OCI-LY1 (cell line): ENCODE results near the gene E2F6.

ENCODE experiments used
- H2AFZ ChIP-seq: fragments of 200-600 bp; sonication (generic), shearing (Covaris generic); 2 replicates; pipeline ENCODE4 v1.6.0; 2014; ENCODE audit warnings: antibody characterized with exemption, mild to moderate bottlenecking, low read length
- H3F3A ChIP-seq: fragments of 200-600 bp; sonication (generic), shearing (Covaris generic); 2 replicates; pipeline ENCODE4 v1.6.0; 2014; ENCODE audit warnings: mild to moderate bottlenecking, antibody characterized with exemption, low read length, moderate library complexity; ENCODE audit not compliant: insufficient read depth
- H3K27ac ChIP-seq: fragments of 200-600 bp; sonication (generic); 2 replicates; pipeline ENCODE4 v1.5.1; 2014; ENCODE audit warnings: low read length, mixed run types, mild to moderate bottlenecking, low read depth; ENCODE audit not compliant: poor library complexity, severe bottlenecking
- H3K27me3 ChIP-seq: fragments of 200-600 bp; sonication (generic); 2 replicates; pipeline ENCODE4 v1.6.0; 2014; ENCODE audit warnings: antibody characterized with exemption, mild to moderate bottlenecking, low read length, moderate library complexity; ENCODE audit not compliant: insufficient read depth
- H3K36me3 ChIP-seq: fragments of 200-600 bp; sonication (generic); 2 replicates; pipeline ENCODE4 v1.6.1; 2014; ENCODE audit warnings: mild to moderate bottlenecking, antibody characterized with exemption, low read length, moderate library complexity, mixed read lengths; ENCODE audit not compliant: insufficient read depth
- H3K4me1 ChIP-seq: fragments of 200-600 bp; sonication (generic); 2 replicates; pipeline ENCODE4 v1.5.1; 2014; ENCODE audit warnings: mild to moderate bottlenecking, low read length, moderate library complexity; ENCODE audit not compliant: insufficient read depth, severe bottlenecking
- H3K4me2 ChIP-seq: fragments of 200-600 bp; sonication (generic), shearing (Covaris generic); 2 replicates; pipeline ENCODE4 v1.6.1; 2014; ENCODE audit warnings: low read length
- H3K4me3 ChIP-seq: fragments of 200-600 bp; sonication (generic); 2 replicates; pipeline ENCODE4 v1.5.1; 2014; ENCODE audit warnings: low read length, low read depth, mild to moderate bottlenecking, mixed read lengths; ENCODE audit not compliant: poor library complexity, severe bottlenecking
- H3K79me2 ChIP-seq: fragments of 200-600 bp; shearing (Covaris generic); 2 replicates; pipeline ENCODE4 v1.6.1; 2016; ENCODE audit warnings: mixed run types, low read length, mixed read lengths; ENCODE audit not compliant: insufficient read depth
- H3K9ac ChIP-seq: fragments of 200-600 bp; sonication (generic), shearing (Covaris generic); 2 replicates; pipeline ENCODE4 v1.6.1; 2014; ENCODE audit warnings: mild to moderate bottlenecking, low read length, mixed read lengths
- H3K9me2 ChIP-seq: fragments of 200-600 bp; sonication (generic), shearing (Covaris generic); 2 replicates; pipeline ENCODE4 v1.6.1; 2014; ENCODE audit warnings: low read depth, mild to moderate bottlenecking, low read length, mixed read lengths
- H3K9me3 ChIP-seq: fragments of 200-600 bp; shearing (Covaris generic); 2 replicates; pipeline ENCODE4 v1.6.1; 2014; ENCODE audit warnings: low read length, mixed read lengths
- H4K20me1 ChIP-seq: fragments of 200-600 bp; sonication (generic), shearing (Covaris generic); 2 replicates; pipeline ENCODE4 v1.6.0; 2016; ENCODE audit warnings: mild to moderate bottlenecking, low read length; ENCODE audit not compliant: insufficient read depth
- CTCF ChIP-seq: fragments of 200-600 bp; sonication (generic), shearing (Covaris generic); IDR thresholded peaks from 2 replicates; pipeline ENCODE4 v1.5.1; 2017; ENCODE audit warnings: mild to moderate bottlenecking, antibody characterized with exemption, low read length, moderate library complexity, mixed read lengths
- EZH2 ChIP-seq: fragments of 200-600 bp; sonication (generic), shearing (Covaris generic); IDR thresholded peaks from 2 replicates; pipeline ENCODE4 v1.8.0; 2017; ENCODE audit warnings: borderline replicate concordance, mixed run types, mild to moderate bottlenecking, antibody characterized with exemption, low read length, moderate library complexity, mixed read lengths

E2F6 gene

GRCh38 chr2:11434443-11434842 lies 31.5 kb downstream of the E2F6 start:
- Histone ChIP-seq H4K20me1 (no peaks in the 10 kb centered on the region), H3K27me3 (no peaks in the 10 kb centered on the region), H2AFZ (no peak overlapping the region), H3K4me2 (no peak overlapping the region), H3K4me3 (no peak overlapping the region), H3K36me3 (0 out of 2 replicates have a peak, but pooled peaks cover 4% of the 10 kb centered on the region), H3K79me2 (no peaks in the 10 kb centered on the region), H3F3A (no peaks in the 10 kb centered on the region), H3K9me2 (no peaks in the 10 kb centered on the region), H3K4me1 (no peaks in the 10 kb centered on the region), H3K27ac (no peak overlapping the region), H3K9me3 (no peaks in the 10 kb centered on the region), H3K9ac (no peak overlapping the region)
- TF ChIP-seq CTCF = no peak
- no peak for TF ChIP-seq EZH2

GRCh38 chr2:11433822-11434221 lies 32.1 kb downstream of the E2F6 start:
- no peaks in the 10 kb centered on the region for H3F3A ChIP-seq
- TF ChIP-seq CTCF = no peak
- TF ChIP-seq EZH2 = no peak
- no peaks in the 10 kb centered on the region for H3K79me2 ChIP-seq
- no peaks in the 10 kb centered on the region for H3K9me2 ChIP-seq
- H3K9me3 ChIP-seq = no peaks in the 10 kb centered on the region
- no peak overlapping the region for H2AFZ ChIP-seq
- 0 out of 2 replicates have a peak, but pooled peaks cover 3% of the 10 kb centered on the region for H3K36me3 ChIP-seq
- no peak overlapping the region for H3K27ac ChIP-seq
- no peaks in the 10 kb centered on the region for H3K4me1 ChIP-seq
- H3K9ac ChIP-seq = no peak overlapping the region
- no peak overlapping the region for H3K4me2 ChIP-seq
- no peak overlapping the region for H3K4me3 ChIP-seq
- no peaks in the 10 kb centered on the region for H3K27me3 ChIP-seq
- H4K20me1 ChIP-seq = no peaks in the 10 kb centered on the region

GRCh38 chr2:11430729-11431128 lies 35.2 kb downstream of the E2F6 start:
- Histone ChIP-seq H3K4me2 (no peak overlapping the region), H3K4me3 (no peak overlapping the region), H3K9me3 (no peaks in the 10 kb centered on the region), H3F3A (no peaks in the 10 kb centered on the region), H3K79me2 (no peaks in the 10 kb centered on the region), H3K27ac (no peak overlapping the region), H3K9ac (no peak overlapping the region), H4K20me1 (no peaks in the 10 kb centered on the region), H3K27me3 (no peaks in the 10 kb centered on the region), H3K36me3 (no peaks in the 10 kb centered on the region), H2AFZ (no peak overlapping the region), H3K4me1 (no peaks in the 10 kb centered on the region), H3K9me2 (no peaks in the 10 kb centered on the region)
- TF ChIP-seq EZH2 = no peak
- TF ChIP-seq CTCF = no peak
